HCT116 (cell line): ENCODE results near the gene TRIB2.

Experiments used
- CTCF ChIP-seq, 3 experiments: fragments of 200-600 bp in 1 of 3; sonication (generic) in 1 of 3; IDR thresholded peaks in 2 of 3; conservative IDR thresholded peaks in 1 of 3; 2 replicates each; pipeline ENCODE4 v1.5.1; 2012 to 2017; ENCODE audit warnings: low read depth in 2 of 3, low read length in 2 of 3, antibody characterized with exemption in 1 of 3, borderline replicate concordance in 1 of 3, control low read depth in 1 of 3, mild to moderate bottlenecking in 1 of 3, mixed read lengths in 1 of 3, mixed run types in 1 of 3, moderate library complexity in 1 of 3; ENCODE audit not compliant: insufficient read depth in 1 of 3
- EZH2 ChIP-seq: fragments of 200-600 bp; sonication (generic); IDR thresholded peaks from 2 replicates; pipeline ENCODE4 v1.6.1; 2017; ENCODE audit warnings: antibody characterized with exemption, mixed run types
- RAD21 ChIP-seq: IDR thresholded peaks from 2 replicates; pipeline ENCODE4 v1.6.1; 2012; ENCODE audit warnings: low read depth, mild to moderate bottlenecking
- SIN3A ChIP-seq: IDR thresholded peaks from 2 replicates; pipeline ENCODE4 v1.6.1; 2012; ENCODE audit warnings: low read depth
- SRF ChIP-seq: IDR thresholded peaks from 2 replicates; pipeline ENCODE4 v1.6.1; 2012; ENCODE audit warnings: low read depth

GRCh38 chr2:12773586-12774394, 57.1 kb downstream of the TRIB2 start:
- TF ChIP-seq CTCF (IDR thresholded peaks at IDR 0.05 in 2 of 3, conservative IDR thresholded peaks at IDR 0.05 in 1 of 3; ENCODE audit: borderline replicate concordance in 1 of 3, insufficient read depth in 1 of 3, low read depth in 2 of 3, low read length in 2 of 3) (no peak), SRF (no peak), EZH2 (no peak), RAD21 (no peak), SIN3A (no peak)
